ENCODE results near the gene COX4I1. TPM values are rescaled to one million over a fixed set of nuclear protein-coding genes. Genes with fewer than 3 reads are reported as not detected.

COX4I1 gene
- total RNA-seq, 1 experiment from 2014 or later = 618 TPM

DNA sequence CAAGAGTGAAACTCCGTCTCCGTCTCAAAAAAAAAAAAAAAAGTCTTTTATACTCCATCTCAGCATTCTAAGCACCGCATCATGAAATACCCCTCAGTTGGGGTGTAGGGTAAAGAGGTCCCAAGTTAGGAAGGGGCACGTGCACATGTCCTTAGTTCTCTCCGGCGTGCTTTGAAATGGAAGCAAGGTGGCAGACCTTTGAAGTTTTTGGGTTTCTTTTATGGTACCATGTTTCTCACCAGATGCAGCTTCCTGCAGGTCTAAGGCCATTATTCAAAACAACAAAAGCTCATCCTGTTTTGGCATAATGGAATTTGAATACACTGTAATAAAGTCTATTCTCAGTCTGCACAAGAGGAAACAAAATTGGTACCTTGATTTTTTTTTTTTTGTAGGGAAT, 9.7 kb upstream of the COX4I1 start:
- Mint-ChIP-seq H3K27me3 (ENCODE audit: insufficient read depth, unreplicated experiment) (no peaks in the 10 kb centered on the region), H3K4me1 (ENCODE audit: insufficient read depth, unreplicated experiment) (peaks cover 6% of the 10 kb centered on the region), H3K27ac (ENCODE audit: low read depth, unreplicated experiment) (no peak overlapping the region), H3K9me3 (ENCODE audit: unreplicated experiment) (no peaks in the 10 kb centered on the region), H3K4me3 (ENCODE audit: unreplicated experiment) (no peak overlapping the region), H3K36me3 (ENCODE audit: insufficient read depth, unreplicated experiment) (peaks cover 58% of the 10 kb centered on the region)
- intact Hi-C loops (cut with micrococcal nuclease) = no loop called here
- no TSS peak for BruUV-seq (replicated peaks)
- ChIA-PET POLR2A (no interaction called here), CTCF (interaction anchor here (0.7 kb wide), 1 partner anchor 653 kb away, joined by 5 read pairs; no protein-coding TSS in a partner anchor)
- no peak for DNase-seq (ENCODE audit: unreplicated experiment)
- TF ChIP-seq, protein P1, sequence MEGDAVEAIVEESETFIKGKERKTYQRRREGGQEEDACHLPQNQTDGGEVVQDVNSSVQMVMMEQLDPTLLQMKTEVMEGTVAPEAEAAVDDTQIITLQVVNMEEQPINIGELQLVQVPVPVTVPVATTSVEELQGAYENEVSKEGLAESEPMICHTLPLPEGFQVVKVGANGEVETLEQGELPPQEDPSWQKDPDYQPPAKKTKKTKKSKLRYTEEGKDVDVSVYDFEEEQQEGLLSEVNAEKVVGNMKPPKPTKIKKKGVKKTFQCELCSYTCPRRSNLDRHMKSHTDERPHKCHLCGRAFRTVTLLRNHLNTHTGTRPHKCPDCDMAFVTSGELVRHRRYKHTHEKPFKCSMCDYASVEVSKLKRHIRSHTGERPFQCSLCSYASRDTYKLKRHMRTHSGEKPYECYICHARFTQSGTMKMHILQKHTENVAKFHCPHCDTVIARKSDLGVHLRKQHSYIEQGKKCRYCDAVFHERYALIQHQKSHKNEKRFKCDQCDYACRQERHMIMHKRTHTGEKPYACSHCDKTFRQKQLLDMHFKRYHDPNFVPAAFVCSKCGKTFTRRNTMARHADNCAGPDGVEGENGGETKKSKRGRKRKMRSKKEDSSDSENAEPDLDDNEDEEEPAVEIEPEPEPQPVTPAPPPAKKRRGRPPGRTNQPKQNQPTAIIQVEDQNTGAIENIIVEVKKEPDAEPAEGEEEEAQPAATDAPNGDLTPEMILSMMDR (IDR thresholded peaks at IDR 0.05; ENCODE audit: unreplicated experiment) = no peak

DNA sequence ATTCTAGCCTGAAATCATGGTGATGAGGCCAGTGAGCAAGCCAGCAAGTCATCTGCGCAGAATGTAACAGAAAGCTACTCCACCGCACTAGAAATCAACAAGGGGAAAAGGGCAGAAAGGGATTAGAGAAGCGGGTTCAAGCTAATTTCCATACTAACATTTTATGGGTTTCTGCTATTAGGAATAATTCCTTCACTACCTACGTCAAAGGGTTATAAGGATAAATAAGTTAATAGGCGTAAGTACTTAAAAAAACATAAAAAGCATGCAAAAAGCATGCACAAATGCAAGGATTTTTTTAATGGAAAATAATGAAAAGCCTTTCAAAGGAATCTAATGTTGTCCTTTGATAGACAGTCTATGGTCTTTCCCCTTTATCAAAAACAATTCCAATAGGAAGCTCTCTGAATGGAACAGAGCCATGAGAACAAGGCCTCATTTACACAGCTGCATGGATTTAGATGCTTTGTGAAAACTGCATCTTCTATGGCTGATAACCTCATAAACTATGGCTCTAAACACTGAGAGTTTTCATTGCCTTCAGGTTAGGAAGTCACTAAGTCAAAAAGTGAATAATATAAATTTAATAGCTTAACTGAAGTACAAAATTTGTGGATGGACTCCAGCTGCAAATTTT, 5.7 kb upstream of the COX4I1 start:
- TF ChIP-seq, protein P1 (IDR thresholded peaks at IDR 0.05; ENCODE audit: unreplicated experiment) = no peak
- Mint-ChIP-seq H3K4me1 (ENCODE audit: insufficient read depth, unreplicated experiment) (peaks cover 25% of the 10 kb centered on the region), H3K27ac (ENCODE audit: low read depth, unreplicated experiment) (no peak overlapping the region), H3K36me3 (ENCODE audit: insufficient read depth, unreplicated experiment) (peaks cover 57% of the 10 kb centered on the region), H3K4me3 (ENCODE audit: unreplicated experiment) (no peak overlapping the region), H3K9me3 (ENCODE audit: unreplicated experiment) (no peaks in the 10 kb centered on the region), H3K27me3 (ENCODE audit: insufficient read depth, unreplicated experiment) (no peaks in the 10 kb centered on the region)
- no TSS peak for BruUV-seq (replicated peaks)
- POLR2A ChIA-PET = interaction anchor here (0.8 kb wide), 1 partner anchor 12 kb away, joined by 4 read pairs; no protein-coding TSS in a partner anchor
- CTCF ChIA-PET = interaction anchor here (0.9 kb wide), 1 partner anchor 44 kb away, joined by 3 read pairs; no protein-coding TSS in a partner anchor
- intact Hi-C loops (cut with micrococcal nuclease) = no loop called here
- DNase-seq (ENCODE audit: unreplicated experiment) = no peak

DNA sequence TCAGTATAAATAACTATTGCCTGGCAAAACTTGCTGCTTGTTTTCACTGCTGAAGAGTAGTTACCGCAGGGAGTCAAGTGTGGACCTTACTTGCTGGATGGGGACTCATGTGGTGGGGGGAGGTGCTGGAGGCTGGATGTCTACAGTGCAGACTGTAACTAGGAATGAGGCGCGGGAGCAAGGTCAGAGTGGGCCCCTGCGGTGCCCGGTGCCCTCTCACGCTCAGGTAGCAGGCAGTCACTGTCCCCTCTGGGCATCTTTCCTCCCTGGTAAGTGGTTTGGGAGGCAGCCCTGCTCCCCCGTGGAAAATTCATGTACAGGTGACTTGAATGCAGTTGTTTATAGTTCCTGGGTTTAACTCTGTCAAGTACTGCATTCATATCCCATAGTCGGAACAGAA, 4.8 kb upstream of the COX4I1 start:
- Mint-ChIP-seq H3K4me3 (ENCODE audit: unreplicated experiment) (no peak overlapping the region), H3K27ac (ENCODE audit: low read depth, unreplicated experiment) (no peak overlapping the region), H3K4me1 (ENCODE audit: insufficient read depth, unreplicated experiment) (peaks cover 25% of the 10 kb centered on the region), H3K27me3 (ENCODE audit: insufficient read depth, unreplicated experiment) (no peaks in the 10 kb centered on the region), H3K36me3 (ENCODE audit: insufficient read depth, unreplicated experiment) (peaks cover 49% of the 10 kb centered on the region), H3K9me3 (ENCODE audit: unreplicated experiment) (no peaks in the 10 kb centered on the region)
- BruUV-seq (replicated peaks) = no TSS peak
- intact Hi-C loops (cut with micrococcal nuclease) = loop anchor here (5.0 kb wide), 1 partner anchor 42 kb away; the partner anchor contains the start of gene C16orf74
- ChIA-PET CTCF (interaction anchor here (0.6 to 0.9 kb wide), 3 partner anchors 9 to 109 kb away, joined by 3 read pairs; no protein-coding TSS in a partner anchor), POLR2A (no interaction called here)
- no peak for DNase-seq (ENCODE audit: unreplicated experiment)
- TF ChIP-seq, protein P1 (IDR thresholded peaks at IDR 0.05; ENCODE audit: unreplicated experiment) = no peak

DNA sequence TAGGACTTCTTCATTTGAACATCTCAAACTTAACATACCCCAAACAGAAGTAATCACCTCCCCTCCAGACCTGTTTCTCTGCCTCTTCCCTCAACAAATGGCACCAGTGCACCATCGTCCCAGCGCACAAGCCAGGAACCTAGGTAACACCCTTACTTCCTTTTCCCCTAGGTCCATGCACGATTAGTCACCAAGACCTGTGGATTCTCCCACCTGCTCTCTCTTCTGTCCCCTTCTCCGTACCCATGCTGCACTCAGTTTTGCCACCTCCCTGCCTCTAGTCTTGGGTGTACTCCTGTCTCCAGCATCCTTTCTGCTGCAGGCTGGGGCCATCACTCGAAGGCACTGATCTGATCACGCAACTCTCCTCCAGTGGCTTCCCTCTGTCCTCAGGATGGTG, 3.3 kb upstream of the COX4I1 start:
- no peak for DNase-seq (ENCODE audit: unreplicated experiment)
- ChIA-PET POLR2A (no interaction called here), CTCF (interaction anchor here (0.8 to 1.0 kb wide), 2 partner anchors 44 to 551 kb away, joined by 3 to 4 read pairs; no protein-coding TSS in a partner anchor)
- H3K27me3 Mint-ChIP-seq (ENCODE audit: insufficient read depth, unreplicated experiment) = no peaks in the 10 kb centered on the region
- intact Hi-C loops (cut with micrococcal nuclease) = loop anchor here (5.0 kb wide), 1 partner anchor 44 kb away; the partner anchor contains the start of gene C16orf74
- H3K9me3 Mint-ChIP-seq (ENCODE audit: unreplicated experiment) = no peaks in the 10 kb centered on the region
- TF ChIP-seq, protein P1 (IDR thresholded peaks at IDR 0.05; ENCODE audit: unreplicated experiment) = no peak
- H3K4me3 Mint-ChIP-seq (ENCODE audit: unreplicated experiment) = no peak overlapping the region
- H3K4me1 Mint-ChIP-seq (ENCODE audit: insufficient read depth, unreplicated experiment) = peaks cover 29% of the 10 kb centered on the region
- no TSS peak for BruUV-seq (replicated peaks)
- peaks cover 38% of the 10 kb centered on the region for H3K36me3 Mint-ChIP-seq (ENCODE audit: insufficient read depth, unreplicated experiment)
- peak overlapping the region; percentile 14 for H3K27ac Mint-ChIP-seq (ENCODE audit: low read depth, unreplicated experiment)

Data from MCF 10A (cell line).